Mesendoderm (in vitro differentiated cells): ENCODE data around the gene KLHL30.

Source experiments
- DNase-seq: peaks from one replicate; pipeline ENCODE4 v3.0.0; 2013
- H2AK5ac ChIP-seq: 2 replicates; pipeline ENCODE4 v1.6.1; 2013; ENCODE audit warnings: low read length, inconsistent platforms
- H2BK120ac ChIP-seq: 2 replicates; pipeline ENCODE4 v1.6.1; 2013; ENCODE audit warnings: low read depth, mild to moderate bottlenecking, low read length, moderate library complexity, mixed read lengths
- H2BK15ac ChIP-seq: replicated peaks from 2 replicates; pipeline ENCODE4 v1.6.1; 2013; ENCODE audit warnings: low read depth, mild to moderate bottlenecking, moderate library complexity
- H2BK5ac ChIP-seq: 2 replicates; pipeline ENCODE4 v1.6.1; 2013; ENCODE audit warnings: low read length, inconsistent platforms
- H3K18ac ChIP-seq: 2 replicates; pipeline ENCODE4 v1.6.1; 2013; ENCODE audit warnings: mild to moderate bottlenecking, low read length, mixed read lengths
- H3K23ac ChIP-seq: one replicate; pipeline ENCODE4 v1.6.1; 2013; ENCODE audit warnings: low read length
- H3K27ac ChIP-seq: 2 replicates; pipeline ENCODE4 v1.5.1; 2013; ENCODE audit warnings: low read depth, mild to moderate bottlenecking, inconsistent platforms, low read length, moderate library complexity
- H3K27me3 ChIP-seq: 2 replicates; pipeline ENCODE4 v1.6.1; 2013; ENCODE audit warnings: low read length, control low read depth, mild to moderate bottlenecking, inconsistent platforms; ENCODE audit not compliant: insufficient read depth, poor library complexity
- H3K36me3 ChIP-seq: 2 replicates; pipeline ENCODE4 v1.6.1; 2013; ENCODE audit warnings: low read length, inconsistent platforms; ENCODE audit not compliant: control insufficient read depth, insufficient read depth
- H3K4ac ChIP-seq: one replicate; pipeline ENCODE4 v1.6.1; 2013; ENCODE audit warnings: low read depth, mild to moderate bottlenecking, low read length, moderate library complexity
- H3K4me1 ChIP-seq: 2 replicates; pipeline ENCODE4 v1.6.1; 2013; ENCODE audit warnings: low read depth, low read length, inconsistent platforms; ENCODE audit not compliant: control insufficient read depth
- H3K4me2 ChIP-seq: 2 replicates; pipeline ENCODE4 v1.6.1; 2013; ENCODE audit warnings: low read length
- H3K4me3 ChIP-seq: 2 replicates; pipeline ENCODE4 v1.5.1; 2013; ENCODE audit warnings: mild to moderate bottlenecking, low read length
- H3K56ac ChIP-seq: one replicate; pipeline ENCODE4 v1.6.1; 2013; ENCODE audit warnings: low read length
- H3K79me1 ChIP-seq: 2 replicates; pipeline ENCODE4 v1.6.1; 2013; ENCODE audit warnings: low read length, inconsistent platforms
- H3K79me2 ChIP-seq: 2 replicates; pipeline ENCODE4 v1.6.1; 2013; ENCODE audit warnings: mild to moderate bottlenecking, low read length; ENCODE audit not compliant: control insufficient read depth, insufficient read depth
- H3K9ac ChIP-seq: 2 replicates; pipeline ENCODE4 v1.6.1; 2013; ENCODE audit warnings: low read length, inconsistent platforms
- H4K5ac ChIP-seq: one replicate; pipeline ENCODE4 v1.6.1; 2013; ENCODE audit warnings: low read length
- H4K8ac ChIP-seq: one replicate; pipeline ENCODE4 v1.6.1; 2013; ENCODE audit warnings: low read depth, mild to moderate bottlenecking, control low read depth, low read length, moderate library complexity
- WGBS: extraction: QIAGEN DNeasy Blood & Tissue Kit; methylation state at CpG from one replicate; pipeline ENCODE4 v1.1.7; 2013; ENCODE audit warnings: low lambda C conversion rate, missing lambda C conversion rate; ENCODE audit not compliant: insufficient coverage; ENCODE audit errors: extremely low coverage; 5-methylcytosine and 5-hydroxymethylcytosine counted together

The KLHL30 gene

DNA sequence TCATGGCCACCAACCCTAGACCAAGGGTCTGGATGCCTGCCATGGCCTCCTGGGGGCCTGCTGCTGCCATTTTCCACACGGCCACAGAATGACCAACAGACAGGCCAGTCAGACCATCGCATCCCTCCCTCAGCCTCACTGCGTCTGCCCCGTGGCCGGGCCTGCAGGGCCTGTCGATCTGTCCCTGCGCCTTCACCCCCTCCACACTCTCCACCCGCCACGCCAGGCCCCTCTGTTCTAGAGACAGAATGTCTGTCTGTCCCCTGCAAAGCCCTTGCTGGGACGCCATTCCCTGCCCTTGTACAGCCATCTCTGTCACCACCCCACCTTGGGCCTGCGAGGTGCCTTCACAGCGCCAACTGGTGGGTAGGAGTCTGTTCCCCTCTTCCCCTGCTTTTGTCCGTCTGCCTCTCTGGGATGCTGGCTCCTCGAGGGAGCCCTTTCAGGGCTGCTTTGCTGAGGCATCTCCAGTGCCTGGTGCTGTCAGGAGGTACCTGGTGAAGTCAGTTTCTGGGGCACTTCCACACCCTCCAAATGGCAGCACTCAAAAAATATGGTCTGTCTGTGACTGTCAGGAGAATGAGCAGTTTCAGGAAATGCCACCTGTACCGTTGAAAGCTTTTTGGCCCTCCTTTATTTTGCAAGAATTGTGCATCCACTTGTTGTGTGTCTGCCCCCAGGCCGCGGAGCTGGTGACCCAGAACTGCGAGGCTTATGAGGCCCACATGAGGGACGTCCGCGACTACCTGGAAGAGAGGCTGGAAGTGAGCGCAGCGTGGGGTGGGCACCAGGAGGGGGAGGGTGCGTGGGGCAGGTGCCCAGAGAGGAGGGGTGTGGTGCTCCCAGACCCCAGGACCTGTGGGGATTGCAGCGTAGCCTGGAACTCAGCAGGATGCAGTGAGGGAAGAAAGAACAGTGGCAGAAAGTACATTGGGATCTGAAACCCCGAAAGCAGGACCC is 45.0 kb upstream of the KLHL30 start:
- no peak overlapping the region for H3K4me2 ChIP-seq
- no peak for DNase-seq
- H3K9ac ChIP-seq, result no peak overlapping the region
- peaks cover 2% of the 10 kb centered on the region for H3K36me3 ChIP-seq
- no peak overlapping the region for H3K4me3 ChIP-seq
- no peaks in the 10 kb centered on the region for H3K27me3 ChIP-seq
- H3K23ac ChIP-seq, result no peak overlapping the region
- H3K79me2 ChIP-seq, result no peaks in the 10 kb centered on the region
- no peaks in the 10 kb centered on the region for H3K79me1 ChIP-seq
- H3K56ac ChIP-seq, result no peak overlapping the region
- H2BK5ac ChIP-seq, result no peak overlapping the region
- H3K4me1 ChIP-seq, result no peaks in the 10 kb centered on the region
- no CpG with 5 or more reads among the region's 26 CpGs for WGBS
- H4K8ac ChIP-seq, result no peak overlapping the region
- no peak overlapping the region for H4K5ac ChIP-seq
- no peak overlapping the region for H3K27ac ChIP-seq
- no peak overlapping the region for H2BK15ac ChIP-seq
- no peak overlapping the region for H2BK120ac ChIP-seq
- H2AK5ac ChIP-seq, result no peak overlapping the region
- no peak overlapping the region for H3K18ac ChIP-seq
- no peak overlapping the region for H3K4ac ChIP-seq

DNA sequence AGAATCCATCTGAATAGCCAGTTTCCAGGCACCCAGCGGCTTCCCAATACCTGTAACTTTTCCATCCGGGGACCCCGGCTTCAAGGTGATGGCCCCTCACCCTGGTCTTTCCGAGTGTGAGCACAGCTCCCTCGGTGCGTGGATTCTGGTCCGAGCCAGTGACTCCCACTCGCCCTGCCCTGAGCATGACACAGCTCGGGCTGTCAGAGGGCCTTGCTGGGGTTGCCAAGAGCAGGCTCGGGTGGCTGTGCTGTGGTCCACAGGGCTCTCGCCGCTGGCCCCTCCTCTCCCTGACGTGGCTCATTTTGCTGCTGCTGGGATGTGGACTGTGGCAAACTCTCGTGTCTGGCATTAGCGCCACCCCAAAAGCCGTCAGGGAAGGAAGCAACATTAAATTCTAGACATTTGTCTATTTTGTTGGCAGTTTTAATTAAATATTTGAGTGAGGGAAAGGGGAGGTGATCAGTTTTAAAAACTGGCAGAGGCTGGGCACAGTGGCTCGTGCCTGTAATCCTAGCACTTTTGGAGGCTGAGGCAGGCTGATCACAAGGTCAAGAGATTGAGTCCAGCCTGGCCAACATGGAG is 43.9 kb upstream of the KLHL30 start:
- Histone ChIP-seq H2BK5ac (no peak overlapping the region), H3K4ac (no peak overlapping the region), H4K8ac (no peak overlapping the region), H3K36me3 (peaks cover 2% of the 10 kb centered on the region), H3K4me2 (no peak overlapping the region), H3K27ac (no peak overlapping the region), H2BK120ac (no peak overlapping the region), H3K79me2 (no peaks in the 10 kb centered on the region), H3K79me1 (no peaks in the 10 kb centered on the region), H3K4me1 (no peaks in the 10 kb centered on the region), H3K18ac (no peak overlapping the region), H2BK15ac (no peak overlapping the region), H3K23ac (no peak overlapping the region), H3K9ac (no peak overlapping the region), H3K4me3 (no peak overlapping the region), H3K56ac (no peak overlapping the region), H4K5ac (no peak overlapping the region), H2AK5ac (no peak overlapping the region), H3K27me3 (no peaks in the 10 kb centered on the region)
- WGBS, result no CpG with 5 or more reads among the region's 17 CpGs
- no peak for DNase-seq

DNA sequence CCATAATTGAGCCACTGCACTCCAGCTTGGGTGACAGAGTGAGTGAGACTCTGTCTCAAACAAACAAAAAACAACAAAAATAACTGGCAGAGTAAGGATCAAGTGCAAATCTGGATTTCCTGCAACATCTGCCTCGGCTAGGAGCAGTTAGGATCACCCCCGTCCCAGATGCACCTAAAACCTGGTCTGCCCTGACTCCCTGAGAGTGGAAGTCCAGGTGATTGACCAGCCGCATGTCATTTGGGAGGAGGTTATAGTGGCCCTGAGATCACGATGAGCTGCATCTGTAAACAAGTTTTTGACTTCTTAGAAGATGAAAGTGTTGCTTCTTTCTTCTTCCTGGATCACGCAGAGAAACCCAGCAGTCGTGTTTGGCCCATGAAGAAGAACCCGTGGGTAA is 43.3 kb upstream of the KLHL30 start:
- no CpG with 5 or more reads among the region's 7 CpGs for WGBS
- no peak overlapping the region for H3K56ac ChIP-seq

DNA sequence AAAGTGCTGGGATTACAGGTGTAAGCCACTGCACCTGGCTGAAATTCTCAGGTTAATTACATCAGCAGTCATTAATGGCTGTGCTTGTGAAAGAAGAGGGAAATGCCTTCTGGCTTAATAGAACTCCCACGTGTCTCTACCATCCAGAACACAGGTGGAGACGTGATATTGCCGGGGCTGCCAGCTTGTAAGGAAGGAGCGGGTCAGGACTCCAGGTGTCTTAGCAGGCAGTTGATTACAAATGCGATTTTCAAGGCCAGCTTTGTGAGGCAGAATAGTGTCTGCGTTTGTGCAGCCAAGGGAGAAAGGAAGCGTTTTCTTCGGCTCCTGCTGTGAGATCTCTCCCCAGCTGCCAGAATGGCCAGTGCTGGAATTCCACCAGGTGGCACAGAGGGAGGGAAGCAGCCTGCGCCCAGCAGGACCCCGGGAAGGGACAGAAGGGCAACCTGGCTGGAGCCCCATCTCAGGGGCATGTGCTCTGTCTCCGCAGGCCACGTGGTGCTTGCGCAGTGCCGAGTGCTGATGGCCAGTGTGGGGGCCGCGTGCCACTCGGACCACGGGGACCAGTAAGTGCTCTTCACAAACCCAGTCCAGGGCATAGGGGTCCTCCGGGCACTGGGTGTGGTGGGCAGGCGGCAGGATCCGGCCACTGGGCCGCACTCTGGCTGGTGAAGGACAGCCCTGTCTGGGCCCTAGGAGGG is 42.0 kb upstream of the KLHL30 start:
- Histone ChIP-seq H3K18ac (no peak overlapping the region), H4K8ac (no peak overlapping the region), H3K27ac (no peak overlapping the region), H3K4me2 (no peak overlapping the region), H3K9ac (no peak overlapping the region), H3K23ac (no peak overlapping the region), H3K36me3 (peaks cover 2% of the 10 kb centered on the region), H3K79me1 (no peaks in the 10 kb centered on the region), H3K4me3 (no peak overlapping the region), H3K79me2 (no peaks in the 10 kb centered on the region), H3K56ac (no peak overlapping the region), H2AK5ac (no peak overlapping the region), H2BK15ac (no peak overlapping the region), H3K27me3 (no peaks in the 10 kb centered on the region), H3K4ac (no peak overlapping the region), H4K5ac (no peak overlapping the region), H2BK120ac (no peak overlapping the region), H3K4me1 (no peaks in the 10 kb centered on the region), H2BK5ac (no peak overlapping the region)
- no CpG with 5 or more reads among the region's 22 CpGs for whole genome bisulfite sequencing
- no peak for DNase-seq

More for the DNA sequence above, 43.3 kb upstream of the KLHL30 start:
- Histone ChIP-seq H3K4me2 (no peak overlapping the region), H2AK5ac (no peak overlapping the region), H2BK5ac (no peak overlapping the region), H3K27me3 (no peaks in the 10 kb centered on the region), H3K79me2 (no peaks in the 10 kb centered on the region), H3K4ac (no peak overlapping the region), H3K36me3 (peaks cover 2% of the 10 kb centered on the region), H2BK120ac (no peak overlapping the region), H3K9ac (no peak overlapping the region), H3K18ac (no peak overlapping the region), H3K79me1 (no peaks in the 10 kb centered on the region), H4K5ac (no peak overlapping the region), H3K23ac (no peak overlapping the region), H3K4me3 (no peak overlapping the region), H3K27ac (no peak overlapping the region), H4K8ac (no peak overlapping the region), H2BK15ac (no peak overlapping the region), H3K4me1 (no peaks in the 10 kb centered on the region)
- no peak for DNase-seq

DNA sequence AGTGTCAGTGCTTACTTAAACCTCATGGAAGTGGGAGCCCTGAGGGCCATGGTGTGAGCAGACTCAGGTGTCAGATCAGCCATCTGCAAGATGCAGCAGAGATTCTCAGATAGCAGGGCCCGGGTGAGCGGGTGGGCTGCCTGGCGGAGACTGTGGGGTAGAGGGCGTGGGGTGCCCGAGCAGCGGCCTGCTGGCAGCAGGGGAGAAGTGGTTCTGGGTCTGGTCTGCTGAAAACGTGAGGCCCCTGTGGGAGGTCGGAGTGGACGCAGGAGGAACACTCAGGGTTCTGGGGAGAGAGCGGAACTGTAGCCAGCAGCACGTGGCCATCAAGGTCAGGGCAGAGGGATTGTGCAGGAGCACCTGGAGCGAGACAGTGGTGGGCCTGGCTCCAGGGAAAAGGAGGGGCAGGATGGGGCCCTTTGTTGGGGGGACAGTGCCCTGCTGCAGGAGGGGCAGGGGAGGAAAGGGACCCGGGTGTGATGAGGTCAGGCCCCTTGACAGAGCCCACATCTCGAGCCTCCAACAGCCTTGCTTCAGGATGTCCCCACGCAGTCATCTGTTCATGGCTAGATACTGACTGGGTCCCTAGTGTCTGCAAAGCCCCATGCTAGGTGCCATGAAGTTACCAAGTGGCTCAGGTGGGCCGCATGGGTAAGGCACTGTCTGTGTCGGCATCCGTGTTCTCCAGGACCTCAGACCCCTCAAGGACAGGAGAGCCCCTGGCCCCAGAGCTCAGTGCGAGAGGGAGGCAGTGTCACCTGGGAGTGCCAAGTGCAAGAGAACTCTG is 41.1 kb upstream of the KLHL30 start:
- no peak overlapping the region for H3K18ac ChIP-seq
- no CpG with 5 or more reads among the region's 19 CpGs for WGBS
- no peaks in the 10 kb centered on the region for H3K79me1 ChIP-seq
- no peak overlapping the region for H3K23ac ChIP-seq
- H3K79me2 ChIP-seq, result no peaks in the 10 kb centered on the region
- H3K4me2 ChIP-seq, result no peak overlapping the region
- no peaks in the 10 kb centered on the region for H3K4me1 ChIP-seq
- H4K5ac ChIP-seq, result no peak overlapping the region
- no peaks in the 10 kb centered on the region for H3K36me3 ChIP-seq
- no peak overlapping the region for H4K8ac ChIP-seq
- H2AK5ac ChIP-seq, result no peak overlapping the region
- H3K27me3 ChIP-seq, result no peaks in the 10 kb centered on the region
- DNase-seq, result no peak
- H3K27ac ChIP-seq, result no peak overlapping the region
- H3K4ac ChIP-seq, result no peak overlapping the region
- H3K4me3 ChIP-seq, result no peak overlapping the region
- no peak overlapping the region for H2BK5ac ChIP-seq
- H3K9ac ChIP-seq, result no peak overlapping the region
- H3K56ac ChIP-seq, result no peak overlapping the region
- no peak overlapping the region for H2BK120ac ChIP-seq
- H2BK15ac ChIP-seq, result no peak overlapping the region
